NCI-H2196 (cell line): ENCODE data around the gene LYSMD2.
A peak's percentile ranks its signal among the peaks of the same experiment; 100 is the strongest.

ENCODE experiments used
- DNase-seq: peaks from one replicate; lab custom pipeline; 2025; ENCODE audit not compliant: unreplicated experiment; lab: John Stamatoyannopoulos, UW

Gene LYSMD2

DNA sequence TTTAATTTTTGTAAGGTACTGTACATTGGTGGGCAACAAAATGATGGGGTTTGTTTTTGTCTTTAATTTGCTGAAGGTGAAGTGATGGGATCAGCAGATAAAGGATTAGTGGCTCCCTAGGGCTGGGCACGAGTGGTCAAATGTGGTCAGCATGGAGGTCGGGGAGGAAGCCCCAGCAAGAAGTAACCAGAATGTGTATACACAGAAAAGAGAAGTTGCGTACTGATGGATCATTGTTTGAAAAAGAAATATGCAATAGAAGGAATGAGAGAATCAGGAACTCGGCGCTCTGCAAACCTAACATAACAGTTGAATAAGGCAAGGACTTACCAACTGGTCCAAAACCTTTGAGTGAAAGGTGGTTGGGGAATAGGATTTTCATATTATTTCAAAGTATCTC is 15.4 kb upstream of the LYSMD2 start:
- no peak for DNase-seq

DNA sequence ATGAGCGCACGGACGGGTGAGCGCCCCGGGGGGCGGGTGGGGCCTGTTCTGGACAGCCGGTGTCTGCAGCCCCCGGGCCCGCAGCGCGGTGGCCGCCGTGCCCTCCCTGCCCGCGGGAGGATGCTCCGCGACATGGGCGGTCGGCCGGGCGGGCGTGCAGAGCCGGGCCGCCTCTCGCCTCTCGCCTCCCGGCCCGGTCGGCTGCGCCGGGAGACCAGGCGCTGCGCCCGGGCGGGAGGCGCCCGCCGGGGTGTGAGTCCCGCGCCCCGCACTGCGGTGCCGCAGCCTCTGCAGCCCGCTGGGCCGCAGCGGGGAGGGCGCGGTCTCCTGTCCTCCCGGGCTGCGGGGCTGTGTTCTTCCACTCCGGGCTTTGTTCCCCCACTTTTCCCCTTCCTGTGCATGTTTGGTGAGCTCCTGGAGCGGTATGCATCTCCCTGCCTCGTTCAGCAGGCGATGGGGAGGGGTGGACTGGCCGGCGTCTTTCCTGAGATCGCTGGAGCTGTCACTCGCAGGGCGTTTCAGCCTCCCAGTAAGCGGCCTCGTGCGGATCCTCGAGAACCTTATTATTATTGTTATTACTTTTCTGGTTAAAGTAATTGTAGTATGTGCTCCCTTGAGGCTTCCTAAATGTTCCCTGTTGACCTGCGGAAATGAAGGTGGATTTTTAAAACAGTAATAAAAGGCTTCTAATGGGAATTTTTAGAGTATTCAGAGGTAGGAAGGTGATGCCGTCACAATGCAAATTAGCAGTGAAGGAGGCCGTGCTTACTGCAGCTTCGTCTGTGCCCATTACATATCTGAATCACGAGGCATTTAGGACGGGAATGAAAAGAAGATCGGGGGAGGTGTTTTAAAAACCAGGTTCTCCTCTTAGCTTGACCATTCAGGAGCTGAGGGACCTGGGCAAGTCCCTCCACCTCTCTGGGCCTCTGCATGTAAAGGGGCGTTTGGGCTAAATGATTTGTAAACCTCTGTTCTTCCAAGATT is 14.5 kb upstream of the LYSMD2 start:
- no peak for DNase-seq

DNA sequence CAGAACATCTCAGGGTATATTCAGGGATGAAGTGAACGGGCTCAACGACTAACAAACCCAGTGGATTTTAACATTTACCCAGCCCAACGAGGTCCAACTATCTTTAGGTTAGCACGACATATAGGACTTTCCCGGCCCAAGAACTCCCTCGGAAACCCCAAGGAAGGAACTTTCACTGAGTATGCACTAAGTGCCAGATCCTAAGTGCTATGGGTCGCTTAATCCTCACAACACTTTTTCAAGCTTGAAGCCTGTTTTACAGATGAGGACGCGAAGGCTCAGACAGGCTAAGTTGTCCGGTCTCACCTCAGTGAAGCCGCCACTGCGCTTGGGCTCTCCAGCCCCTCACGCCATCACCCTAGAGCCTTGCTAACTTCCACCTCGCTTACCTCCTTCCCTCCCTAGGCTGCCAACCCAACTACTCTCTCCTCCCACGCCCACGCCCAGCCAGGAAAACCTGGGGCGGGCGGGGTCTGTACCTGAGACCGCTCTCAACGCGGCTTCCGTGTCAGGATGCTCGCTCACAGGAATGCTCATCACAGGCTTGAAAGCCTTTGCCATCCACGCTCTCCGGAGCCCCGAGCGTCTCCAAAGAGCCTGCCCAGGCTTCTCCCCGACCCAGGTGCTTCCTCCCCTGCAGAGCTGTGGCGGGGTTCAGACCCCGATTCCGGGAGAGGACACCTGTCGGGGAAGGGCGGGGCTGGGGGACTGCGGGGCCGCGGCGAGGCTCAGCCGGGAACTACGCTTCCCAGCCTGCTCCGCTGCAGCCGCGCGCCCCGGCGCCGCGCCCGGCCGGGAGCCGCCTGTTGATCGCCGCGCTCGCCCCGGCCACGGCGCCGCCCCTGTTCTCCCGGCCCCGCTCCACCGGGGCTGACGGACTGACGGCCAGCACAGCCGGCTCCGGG is 13.6 kb upstream of the LYSMD2 start, which contains the start of gene TMOD2:
TSS of gene TMOD2 (plus strand) at position 806 of the 905 bp plus-strand sequence. CDS start 14,845 bp downstream, outside the sequence.
- peak; percentile 25 for DNase-seq

- no peak for DNase-seq
Observed at GRCh38 chr15:51750186-51750585, 12.7 kb upstream of the LYSMD2 start.

DNA sequence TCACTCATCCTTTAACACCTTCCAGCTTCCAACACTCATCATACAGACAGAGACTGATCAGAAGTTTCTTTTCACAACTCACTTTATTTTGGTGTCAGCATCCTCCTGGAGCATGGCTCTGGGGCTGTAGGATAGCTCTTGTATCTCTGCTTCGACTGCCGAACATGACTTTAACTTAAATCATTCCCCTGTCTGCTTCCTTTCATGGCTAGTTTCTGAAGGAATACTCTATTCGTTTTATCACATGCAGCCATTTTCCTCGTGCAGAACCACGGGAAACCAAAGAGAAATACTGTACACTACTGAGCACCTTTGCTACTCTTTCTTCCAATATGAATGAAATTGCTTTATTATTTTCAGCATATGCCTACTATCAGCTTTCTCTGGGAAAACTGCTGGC is 11.9 kb upstream of the LYSMD2 start:
- no peak for DNase-seq

GRCh38 chr15:51739061-51739712 is 1.7 kb upstream of the LYSMD2 start:
- DNase-seq: no peak

- DNase-seq: no peak
Observed at GRCh38 chr15:51738553-51738952, 1.1 kb upstream of the LYSMD2 start.

DNA sequence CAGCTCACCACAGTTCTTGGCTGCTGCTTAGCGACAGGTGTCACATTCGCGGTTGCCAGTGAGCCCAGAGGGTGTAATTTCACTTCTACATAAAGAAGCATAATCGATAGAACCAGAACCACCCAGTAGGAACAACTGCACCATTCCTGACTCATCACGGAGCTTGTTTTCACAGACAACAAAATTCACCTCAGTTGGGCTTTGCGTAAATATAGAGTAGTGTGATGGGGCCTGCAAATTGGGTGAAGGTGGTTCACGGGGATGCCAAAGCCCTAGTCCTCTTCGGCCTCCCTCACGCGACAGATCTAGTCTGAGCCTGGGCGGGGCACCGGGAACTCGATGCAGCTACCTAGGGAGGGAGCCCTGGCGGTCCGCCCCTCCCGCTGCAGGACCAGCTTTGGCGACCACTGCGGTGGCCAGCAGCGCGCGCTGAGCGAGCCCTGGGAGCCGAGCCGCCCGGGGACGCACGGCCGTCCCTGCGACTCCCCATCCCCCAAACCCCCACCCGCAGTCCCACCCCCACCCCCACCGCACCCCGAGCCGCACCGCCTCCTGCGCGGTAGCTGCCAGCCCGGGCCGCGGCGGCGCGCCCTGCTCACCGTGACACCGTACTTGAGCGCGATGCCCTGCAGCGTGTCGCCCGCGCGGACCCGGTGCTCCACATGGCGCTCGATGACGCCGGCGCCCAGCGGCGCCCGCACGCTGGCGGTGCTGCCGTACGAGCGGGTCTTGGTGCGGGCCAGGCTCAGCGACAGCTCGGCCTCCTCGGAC is 519 bp downstream of the LYSMD2 start:
- peak; percentile 35 for DNase-seq

DNA sequence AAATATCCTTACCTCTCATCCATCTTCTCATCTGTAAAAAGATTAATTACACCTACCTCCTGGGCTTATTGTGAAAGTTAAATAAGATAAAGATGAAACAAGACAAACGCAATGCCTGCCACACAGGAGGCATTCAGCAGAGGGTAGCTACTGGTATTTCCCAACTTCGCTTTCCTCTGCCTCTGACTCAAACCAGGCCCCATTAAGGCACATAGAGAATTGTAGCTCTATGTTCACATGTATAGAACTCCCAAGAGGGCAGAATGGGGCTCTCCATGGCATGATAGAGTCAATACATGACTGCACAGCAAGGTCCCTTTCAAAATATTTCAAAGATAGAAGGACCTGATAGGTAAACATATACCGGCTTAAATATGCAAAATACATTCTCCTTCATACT is 1.4 kb downstream of the LYSMD2 start:
- no peak for DNase-seq

DNA sequence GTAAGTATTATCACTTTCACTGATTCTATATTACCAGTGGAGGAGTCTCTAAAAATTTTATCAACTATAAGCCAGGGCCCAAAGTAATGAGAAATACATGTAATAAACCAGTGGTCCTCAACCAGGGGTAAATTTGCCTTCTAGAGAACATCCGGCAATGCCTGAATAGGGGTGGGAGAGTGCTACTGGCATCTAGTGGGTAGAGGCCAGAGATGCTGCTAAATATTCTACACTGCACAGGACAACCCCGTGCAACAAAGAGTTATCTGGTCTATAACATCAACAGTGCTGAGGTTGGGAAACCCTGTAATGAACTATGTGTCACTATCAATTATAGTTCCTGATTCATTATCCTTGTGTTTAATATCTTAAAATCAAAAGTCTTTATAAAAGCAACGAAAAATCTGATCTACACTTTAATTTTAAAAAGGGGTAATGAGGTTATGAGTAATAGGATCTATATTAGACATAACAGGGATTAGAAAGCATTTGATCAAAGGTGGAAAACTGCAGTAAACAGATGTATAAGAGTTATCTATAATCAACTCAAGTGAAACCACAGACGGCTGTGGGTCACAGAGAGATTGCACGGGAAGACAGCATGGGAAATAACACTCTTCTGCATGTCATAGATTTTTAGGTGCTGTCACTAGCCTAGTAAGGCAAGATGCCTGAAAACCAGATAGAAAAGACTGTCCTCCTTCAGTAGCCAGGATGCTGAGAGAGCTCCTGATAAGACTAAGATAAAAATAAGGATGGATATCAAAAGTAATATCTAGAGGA is 2.0 kb downstream of the LYSMD2 start:
- DNase-seq: no peak

DNA sequence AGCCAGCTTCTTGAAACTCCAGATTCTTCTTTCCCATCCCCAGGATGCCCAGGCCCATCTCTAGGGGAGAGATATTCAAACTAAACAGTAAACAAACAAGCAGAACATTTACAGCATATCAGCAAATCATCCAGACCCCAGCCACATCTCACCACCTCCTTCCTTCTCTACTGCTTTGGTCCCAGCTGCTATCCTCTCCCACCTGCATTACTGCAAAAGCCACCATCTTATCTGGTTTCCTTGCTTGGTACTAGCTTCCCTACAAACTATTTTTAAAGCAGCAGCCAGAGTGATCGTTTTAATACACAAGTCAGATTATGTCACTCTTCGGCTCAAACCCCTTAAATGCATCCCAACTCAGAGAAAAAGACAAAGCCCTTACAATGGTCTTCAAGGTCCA is 4.8 kb downstream of the LYSMD2 start:
- no peak for DNase-seq

- DNase-seq: no peak
Observed at GRCh38 chr15:51731549-51732267, 5.7 kb downstream of the LYSMD2 start.

DNA sequence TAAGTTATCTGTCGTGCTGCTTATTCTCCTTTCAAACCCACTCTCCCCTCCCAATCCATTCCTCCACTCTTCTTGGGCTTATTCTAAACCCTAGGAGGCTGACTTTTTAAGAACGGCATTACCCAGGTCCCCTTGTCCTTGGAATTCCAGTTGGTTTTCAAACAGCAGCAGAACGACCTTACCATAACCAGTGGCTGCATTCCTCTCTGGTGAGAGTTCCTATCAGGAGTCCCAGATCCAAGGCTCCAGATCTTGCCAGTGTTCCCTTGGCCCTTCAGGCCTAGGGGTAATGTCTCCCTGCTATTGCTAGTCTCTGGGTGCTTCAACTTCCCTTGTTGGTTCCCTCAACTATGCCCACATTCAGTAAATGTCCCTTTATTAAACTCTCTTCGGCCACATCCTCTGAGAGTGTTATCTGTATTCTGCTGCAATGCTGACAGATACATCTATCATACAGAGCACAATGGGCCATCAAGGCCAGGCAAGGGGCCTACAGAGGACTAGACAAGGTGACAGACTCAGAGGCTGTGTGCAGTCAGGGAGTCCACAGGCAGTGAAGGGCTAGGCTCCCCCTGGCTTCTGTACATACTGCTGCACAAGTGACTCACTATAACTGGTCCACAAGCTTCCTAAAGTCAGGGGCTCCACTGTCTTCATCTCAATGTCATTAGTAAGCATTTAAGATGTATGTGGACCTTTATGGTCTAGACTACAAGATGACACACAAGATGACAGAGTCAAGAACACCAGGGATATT is 10.1 kb downstream of the LYSMD2 start:
- no peak for DNase-seq

DNA sequence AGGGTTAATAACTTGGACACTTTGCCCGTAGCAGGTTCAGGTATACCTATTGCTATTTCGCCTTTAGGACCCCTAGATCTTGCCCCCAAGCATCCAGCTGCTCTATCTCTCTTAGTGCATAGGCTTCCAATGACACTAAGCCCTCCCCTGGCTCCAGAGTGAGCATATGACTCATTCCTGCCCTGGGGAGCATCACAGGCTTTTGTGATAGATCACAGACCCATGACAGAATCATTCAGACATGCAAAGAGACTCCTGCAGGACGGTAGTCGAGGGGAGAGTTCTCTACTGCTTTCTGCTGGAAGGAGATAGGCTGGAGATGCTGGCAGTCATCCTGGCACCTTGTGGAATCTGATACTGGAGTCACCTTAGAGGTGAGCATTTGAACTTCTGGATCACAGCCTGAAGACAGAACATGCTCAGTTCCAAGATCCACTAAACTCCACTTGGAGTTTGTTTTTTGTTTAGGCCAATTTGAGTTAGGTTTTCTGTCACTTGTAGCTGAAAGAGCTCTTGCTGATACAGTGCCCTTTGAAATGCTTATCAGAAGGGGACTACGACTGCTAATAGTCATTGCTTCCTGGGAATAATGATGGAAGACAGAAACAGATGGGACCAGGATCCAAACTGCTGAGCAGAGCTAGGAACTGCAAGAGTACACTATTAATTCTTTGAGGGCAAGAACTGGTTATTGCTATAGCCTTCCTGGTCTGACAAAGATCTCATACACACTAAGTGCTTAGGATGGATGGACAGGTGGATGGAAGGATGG is 11.0 kb downstream of the LYSMD2 start:
- peak; percentile 65 for DNase-seq

- no peak for DNase-seq
Observed at GRCh38 chr15:51724673-51725072, 12.8 kb downstream of the LYSMD2 start.

- no peak for DNase-seq
Observed at GRCh38 chr15:51724199-51724598, 13.3 kb downstream of the LYSMD2 start.

DNA sequence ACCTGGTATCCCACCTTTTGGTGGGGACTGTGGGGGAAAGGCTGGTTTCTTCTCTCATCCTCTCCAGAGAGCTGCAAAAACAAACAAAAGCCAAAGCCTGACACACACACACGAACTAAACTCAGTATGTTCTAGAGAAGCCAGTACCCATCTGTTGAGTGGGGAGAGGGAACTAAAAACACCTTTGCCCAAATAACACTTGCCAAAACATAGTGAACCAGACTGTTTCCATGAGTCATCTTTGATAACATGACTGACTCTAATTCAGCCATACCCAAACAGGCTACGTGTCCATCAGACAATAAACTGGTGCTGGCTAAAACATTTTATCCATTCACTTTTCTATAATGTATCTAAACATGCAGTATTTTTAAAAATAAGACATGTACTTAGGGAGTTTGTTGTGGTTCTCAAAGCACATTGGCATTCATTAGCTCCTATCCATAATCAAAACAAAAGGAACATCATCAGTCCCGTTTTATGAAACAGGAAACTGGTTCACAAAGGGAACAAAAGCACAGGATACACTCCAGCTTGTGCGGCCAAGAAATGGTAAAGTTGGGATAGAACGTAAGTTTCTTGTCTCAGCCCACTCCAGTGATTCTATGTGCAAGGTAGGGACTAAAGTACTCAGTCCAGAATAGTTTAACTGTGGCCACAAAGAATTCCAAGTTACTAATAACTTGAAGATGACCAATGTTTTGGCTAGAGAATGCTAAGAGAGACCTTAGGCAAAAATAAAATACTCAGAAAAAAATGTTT is 16.1 kb downstream of the LYSMD2 start:
- DNase-seq: no peak
